ENCODE measurements around the gene FAAH. TPM values are rescaled to one million over a fixed set of nuclear protein-coding genes. Genes with fewer than 3 reads are reported as not detected.

FAAH gene
- total RNA-seq, 1 donor from 2014 or later, result 32.4 TPM

GRCh38 chr1:46393510-46393909 lies 607 bp upstream of the FAAH start:
- no peak for DNase-seq
- no peak overlapping the region for H3K27ac ChIP-seq
- H3K27me3 ChIP-seq (ENCODE audit: low read depth), result no peaks in the 10 kb centered on the region
- H3K36me3 ChIP-seq, result no peaks in the 10 kb centered on the region
- H3K4me3 ChIP-seq, result peak overlapping the region; percentile 62
- peaks cover 17% of the 10 kb centered on the region for H3K4me1 ChIP-seq
- intact Hi-C loops (cut with DNase I), result no loop called here
- H3K9me3 ChIP-seq, result no peaks in the 10 kb centered on the region
- no peak for TF ChIP-seq CTCF (IDR thresholded peaks at IDR 0.05)
- ATAC-seq, result no peak

- no peak for TF ChIP-seq CTCF (IDR thresholded peaks at IDR 0.05)
- H3K27me3 ChIP-seq (ENCODE audit: low read depth), result no peaks in the 10 kb centered on the region
- H3K9me3 ChIP-seq, result no peaks in the 10 kb centered on the region
- H3K27ac ChIP-seq, result peak overlapping the region; percentile 68
- ATAC-seq, result peak in 1 of 2 donors; percentile 31
- H3K4me1 ChIP-seq, result peaks cover 17% of the 10 kb centered on the region
- DNase-seq, result no peak
- intact Hi-C loops (cut with DNase I), result no loop called here
- no peaks in the 10 kb centered on the region for H3K36me3 ChIP-seq
- H3K4me3 ChIP-seq, result peak overlapping the region; percentile 62
These were observed 852 bp downstream of the FAAH start for GRCh38 chr1:46394872-46395465.

- Histone ChIP-seq H3K4me3 (no peak overlapping the region), H3K4me1 (peaks cover 23% of the 10 kb centered on the region), H3K36me3 (no peaks in the 10 kb centered on the region), H3K27me3 (ENCODE audit: low read depth) (no peaks in the 10 kb centered on the region), H3K27ac (no peak overlapping the region), H3K9me3 (no peaks in the 10 kb centered on the region)
- no peak for ATAC-seq
- TF ChIP-seq CTCF (IDR thresholded peaks at IDR 0.05), result no peak
- intact Hi-C loops (cut with DNase I), result no loop called here
- DNase-seq, result no peak
These were observed 2.6 kb downstream of the FAAH start for GRCh38 chr1:46396441-46397398.

- H3K4me3 ChIP-seq, result no peak overlapping the region
- intact Hi-C loops (cut with DNase I), result no loop called here
- no peaks in the 10 kb centered on the region for H3K36me3 ChIP-seq
- peaks cover 29% of the 10 kb centered on the region for H3K4me1 ChIP-seq
- no peaks in the 10 kb centered on the region for H3K27me3 ChIP-seq (ENCODE audit: low read depth)
- no peak for TF ChIP-seq CTCF (IDR thresholded peaks at IDR 0.05)
- no peaks in the 10 kb centered on the region for H3K9me3 ChIP-seq
- ATAC-seq (no peak), DNase-seq (no peak)
- no peak overlapping the region for H3K27ac ChIP-seq
These were observed 5.2 kb downstream of the FAAH start for GRCh38 chr1:46399307-46399706.

- H3K27me3 ChIP-seq (ENCODE audit: low read depth), result no peaks in the 10 kb centered on the region
- no peak for ATAC-seq
- no peak for TF ChIP-seq CTCF (IDR thresholded peaks at IDR 0.05)
- peaks cover 19% of the 10 kb centered on the region for H3K4me1 ChIP-seq
- no peak overlapping the region for H3K27ac ChIP-seq
- peaks cover 5% of the 10 kb centered on the region for H3K36me3 ChIP-seq
- no peaks in the 10 kb centered on the region for H3K9me3 ChIP-seq
- intact Hi-C loops (cut with DNase I), result no loop called here
- no peak for DNase-seq
- no peak overlapping the region for H3K4me3 ChIP-seq
These were observed 6.3 kb downstream of the FAAH start for GRCh38 chr1:46400421-46400820.

Data from lower lobe of right lung (tissue), 2 donors.